Stimulated activated CD8-positive, alpha-beta memory T cell treated with anti-CD3 and anti-CD28 coated beads, Interleukin-12 subunit alpha, Interleukin-12 subunit beta, amount 100 ng/mL, for 24 hours (primary cell): ENCODE measurements around the gene LRRC15.

ENCODE experiments used
- DNase-seq: peaks from one replicate; pipeline ENCODE4 v3.0.0-alpha.2; 2020; ENCODE audit errors: extremely low read depth

The LRRC15 gene

DNA sequence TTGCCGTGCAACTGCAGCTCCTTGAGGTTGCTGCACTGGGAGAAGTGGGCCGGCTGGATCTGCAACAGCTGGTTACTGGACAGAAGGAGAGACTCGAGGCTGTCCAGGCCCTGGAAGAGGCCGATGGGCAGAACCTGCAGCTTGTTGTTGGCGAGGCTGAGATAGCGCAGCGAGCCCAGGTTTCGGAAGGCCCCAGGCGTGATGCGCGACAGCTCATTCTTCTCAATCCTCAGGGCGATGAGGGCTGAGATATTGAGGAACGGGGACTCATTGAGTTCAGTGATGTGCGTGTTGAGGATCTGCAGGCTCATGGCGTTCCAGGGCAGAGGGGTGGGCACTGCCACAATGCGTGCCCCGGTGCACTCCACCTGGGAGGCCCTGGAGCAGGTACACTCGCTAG lies 9.0 kb downstream of the LRRC15 start:
- no peak for DNase-seq

DNA sequence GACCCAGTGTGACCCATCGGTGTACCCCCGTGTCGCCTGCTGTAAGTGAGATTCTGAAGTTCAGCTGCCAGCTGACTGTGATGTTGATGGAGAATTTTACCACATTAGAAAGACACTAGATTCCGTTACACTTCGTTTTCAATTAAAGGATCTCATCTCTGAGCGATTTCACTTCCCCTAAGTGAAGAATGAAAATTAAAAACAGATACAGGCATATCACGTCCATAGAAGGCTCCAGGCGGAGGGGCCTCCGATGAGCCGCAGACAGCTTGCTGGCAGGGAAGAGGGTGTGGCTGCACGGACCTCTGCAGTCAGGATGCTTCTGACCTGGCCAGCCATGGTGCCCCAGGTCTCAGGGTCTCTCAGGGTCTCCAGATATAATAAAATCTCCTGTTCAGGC lies 11.9 kb downstream of the LRRC15 start:
- no peak for DNase-seq

DNA sequence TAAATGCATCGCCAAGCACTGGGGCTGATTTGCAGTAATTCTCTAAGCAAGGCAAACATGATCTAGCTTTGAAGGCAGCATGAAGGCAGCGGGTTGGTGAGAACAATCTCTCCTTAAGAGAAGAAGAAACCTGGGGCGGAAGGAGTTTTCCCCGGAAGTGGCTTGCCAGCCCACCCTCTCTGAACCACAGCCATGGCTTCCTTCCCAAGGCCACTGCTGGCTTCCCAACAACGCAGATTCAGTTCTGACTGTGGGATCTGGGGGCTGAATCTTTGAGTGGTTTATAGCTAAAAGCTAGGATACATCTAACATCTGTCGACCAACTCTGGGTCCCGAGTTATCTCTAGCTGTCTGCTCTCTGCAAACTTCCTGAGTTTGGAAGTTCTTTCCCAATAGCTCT lies 14.2 kb downstream of the LRRC15 start:
- DNase-seq = no peak

DNA sequence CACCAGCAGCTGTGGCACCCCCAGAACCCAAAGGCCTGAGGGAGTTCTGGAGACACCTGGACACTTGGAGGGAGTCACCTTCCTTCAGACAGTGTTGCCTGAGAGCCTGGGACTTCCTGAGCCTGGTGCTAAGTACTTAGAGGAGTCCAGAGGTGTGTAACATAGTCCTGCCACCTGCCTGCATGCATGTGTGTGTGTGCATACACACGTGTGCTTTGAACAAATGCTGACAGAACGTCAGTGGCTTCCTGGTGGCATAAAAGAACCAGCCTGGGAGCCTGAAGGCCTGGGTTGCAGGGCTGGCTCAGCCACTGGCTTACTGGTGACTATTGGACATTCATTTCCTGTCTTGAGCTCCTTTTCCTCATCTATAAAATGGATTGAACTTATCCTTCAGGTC lies 15.2 kb downstream of the LRRC15 start:
- DNase-seq = no peak

DNA sequence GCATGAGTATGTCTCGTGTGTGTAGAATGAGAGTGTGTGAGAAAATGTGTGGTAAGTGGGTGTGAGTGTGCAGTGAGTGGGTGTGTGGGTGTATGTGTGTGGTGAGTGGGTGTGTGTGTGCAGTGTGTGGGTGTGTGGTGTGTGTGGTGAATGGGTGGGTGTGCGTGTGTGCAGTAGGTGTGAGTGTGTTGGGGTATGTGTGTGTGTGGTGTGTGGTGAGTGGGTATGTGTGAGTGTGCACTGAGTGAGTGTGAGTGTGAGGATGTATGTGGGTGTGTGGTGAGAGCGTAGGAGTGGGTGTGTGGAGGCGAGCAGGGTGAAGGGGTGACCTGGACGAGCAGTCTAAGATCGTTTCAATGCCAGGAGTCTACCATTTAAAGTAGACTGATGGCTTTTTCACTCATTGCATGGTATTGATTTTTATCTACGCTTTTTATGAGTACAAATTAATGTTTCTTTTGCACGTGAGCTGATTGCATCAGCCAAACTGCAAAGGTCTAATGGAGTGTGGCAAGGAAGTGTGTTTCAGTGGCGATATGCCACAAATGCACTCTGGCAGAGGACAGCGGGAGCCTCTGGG lies 16.8 kb downstream of the LRRC15 start:
- no peak for DNase-seq

DNA sequence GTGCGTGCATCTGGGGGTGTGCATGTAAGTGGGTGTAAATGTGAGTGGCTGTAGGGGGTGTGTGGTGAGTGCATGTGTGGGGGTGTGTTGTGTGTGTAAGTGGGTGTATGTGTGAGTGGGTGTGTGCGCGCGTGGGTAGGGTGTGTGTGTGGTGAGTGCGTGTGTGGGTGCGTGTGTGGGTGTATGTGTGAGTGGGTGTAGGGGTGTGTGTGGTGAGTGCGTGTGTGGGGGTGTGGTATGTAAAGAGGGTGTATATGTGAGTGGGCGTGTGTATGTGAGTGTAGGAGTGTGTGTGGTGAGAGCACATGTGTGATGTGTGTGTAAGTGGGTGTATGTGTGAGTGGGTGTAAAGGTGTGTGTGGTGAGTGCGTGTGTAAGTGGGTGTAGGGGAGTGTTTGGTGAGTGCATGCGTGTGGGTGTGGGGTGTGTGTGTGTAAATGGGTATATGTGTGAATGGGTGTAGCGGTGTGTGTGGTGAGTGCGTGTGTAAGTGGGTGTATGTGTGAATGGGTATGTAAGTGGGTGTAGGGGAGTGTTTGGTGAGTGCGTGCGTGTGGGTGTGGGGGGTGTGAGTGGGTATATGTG lies 17.5 kb downstream of the LRRC15 start:
- no peak for DNase-seq

DNA sequence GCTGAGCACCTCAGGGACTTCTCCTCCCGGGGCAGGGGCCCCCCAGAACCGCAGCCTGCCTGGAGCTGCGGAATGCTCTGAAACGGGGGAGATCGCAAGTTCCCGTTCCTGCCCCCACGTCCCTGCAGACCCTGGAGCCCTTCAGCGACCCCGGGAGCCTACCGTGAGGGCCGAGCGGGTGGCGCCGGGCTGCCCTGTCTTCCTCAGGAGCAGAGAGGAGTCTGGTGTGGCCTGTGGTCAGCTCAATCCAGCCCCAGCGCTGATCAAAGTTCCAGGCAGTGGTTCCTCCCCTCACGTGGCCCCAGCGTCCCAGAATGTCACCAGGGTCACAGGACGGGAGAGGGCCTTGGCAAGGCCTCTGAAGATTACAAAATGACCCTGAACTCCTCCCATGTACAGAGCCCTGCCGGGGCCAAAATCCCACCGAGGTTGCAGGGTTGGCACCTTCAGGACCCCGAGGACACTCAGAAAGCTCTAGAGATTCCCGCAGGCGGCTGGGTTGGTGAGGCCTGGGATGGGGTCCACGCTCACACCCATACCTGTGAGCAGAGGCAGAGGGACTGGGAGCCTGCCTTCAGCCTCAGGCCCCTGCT lies 18.4 kb downstream of the LRRC15 start, which contains the start of gene CPN2:
Gene CPN2, minus strand, starts transcription at position 249 of the 593 bp plus-strand sequence. CDS start 8,626 bp downstream, outside the sequence.
- DNase-seq = no peak

DNA sequence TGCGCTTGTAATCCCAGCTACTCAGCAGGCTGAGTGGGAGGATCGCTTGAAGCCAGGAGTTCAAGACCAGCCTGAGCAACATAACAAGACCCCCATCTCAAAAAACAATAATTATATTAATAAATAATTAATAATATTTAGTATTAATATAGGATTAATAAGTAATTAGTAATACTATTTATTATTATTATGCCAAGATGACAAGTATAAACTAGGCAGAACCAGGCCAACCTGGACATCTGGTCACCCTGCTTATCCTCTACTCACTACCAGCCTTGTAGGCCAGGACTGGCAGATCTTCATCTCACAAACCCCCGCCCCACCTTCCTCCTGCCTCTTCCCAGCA lies 18.8 kb downstream of the LRRC15 start:
- no peak for DNase-seq

DNA sequence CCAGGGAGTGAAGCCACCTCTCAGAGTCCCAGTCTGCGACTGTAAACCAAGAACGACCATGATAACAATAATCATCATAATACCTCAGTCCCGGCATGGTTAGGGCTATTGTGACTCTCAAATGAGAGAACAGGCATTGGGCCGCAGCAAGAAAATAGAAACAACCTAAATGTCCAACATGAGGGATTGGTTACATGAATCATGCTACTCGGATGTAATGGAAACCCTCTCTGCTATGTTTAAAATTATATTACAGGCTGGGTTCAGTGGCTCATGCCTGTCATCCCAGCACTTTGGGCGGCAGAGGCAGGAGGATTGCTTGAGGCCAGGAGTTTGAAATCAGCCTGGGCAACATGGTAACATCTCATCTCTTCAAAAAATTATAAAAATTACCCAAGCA lies 21.2 kb downstream of the LRRC15 start:
- DNase-seq = no peak

DNA sequence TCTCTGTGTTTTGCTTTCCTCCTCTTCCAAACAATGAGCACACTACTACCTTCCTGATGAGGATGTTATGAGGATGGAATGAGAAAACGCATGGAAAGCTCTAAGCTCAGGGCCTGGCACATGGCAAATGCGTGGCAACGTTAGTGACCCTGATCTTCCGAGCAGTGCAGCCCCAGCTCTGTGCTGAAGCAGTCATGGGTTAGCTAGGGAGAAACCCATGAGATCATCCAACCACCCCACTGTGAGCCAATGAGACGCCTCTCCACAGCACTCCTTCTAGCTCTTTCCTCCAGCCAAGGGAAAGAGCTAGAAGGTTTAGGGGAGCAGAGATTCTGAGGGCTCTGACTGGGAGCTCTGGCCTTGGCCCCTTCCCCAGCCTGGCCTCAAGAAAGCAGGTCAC lies 22.9 kb downstream of the LRRC15 start:
- no peak for DNase-seq

DNA sequence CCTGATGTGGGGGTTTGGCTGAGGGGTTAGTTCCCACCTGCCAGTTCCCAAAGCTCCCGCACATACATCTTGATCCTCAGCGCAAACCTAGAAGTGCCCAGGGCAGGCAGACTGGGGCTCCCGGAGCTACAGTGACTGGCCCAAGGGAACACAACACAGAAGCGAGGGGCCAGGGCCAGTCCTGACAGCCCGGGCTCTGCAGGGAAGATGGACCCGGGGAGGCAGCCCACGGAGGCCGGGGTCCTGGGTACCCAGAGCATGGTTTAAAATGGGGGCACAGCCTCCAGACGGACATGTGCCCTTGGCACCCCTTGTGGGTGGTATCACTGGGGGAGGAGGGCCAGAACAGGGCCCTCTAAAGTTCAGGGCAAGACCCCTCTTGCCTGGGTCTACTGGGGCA lies 23.5 kb downstream of the LRRC15 start:
- DNase-seq = no peak

DNA sequence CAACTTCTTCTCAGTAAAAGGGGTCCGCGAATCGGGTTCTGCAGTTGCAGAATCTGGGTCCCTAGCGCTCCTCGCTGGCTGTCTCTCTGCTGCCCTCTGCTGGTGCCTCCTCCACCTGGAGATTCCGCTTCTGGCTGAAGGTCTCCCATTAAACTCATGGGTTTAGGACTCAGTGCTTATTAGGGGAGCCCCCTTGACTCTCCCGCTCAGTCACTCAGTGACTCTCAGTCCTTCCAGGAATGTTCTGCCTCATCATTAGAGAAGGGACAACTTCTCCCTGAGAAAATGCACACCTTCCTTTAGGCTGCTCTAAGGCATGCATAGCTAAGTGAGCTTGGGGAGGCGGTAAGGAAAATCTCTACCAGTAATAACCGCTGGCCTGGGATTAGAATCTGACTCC lies 25.5 kb downstream of the LRRC15 start:
- no peak for DNase-seq

DNA sequence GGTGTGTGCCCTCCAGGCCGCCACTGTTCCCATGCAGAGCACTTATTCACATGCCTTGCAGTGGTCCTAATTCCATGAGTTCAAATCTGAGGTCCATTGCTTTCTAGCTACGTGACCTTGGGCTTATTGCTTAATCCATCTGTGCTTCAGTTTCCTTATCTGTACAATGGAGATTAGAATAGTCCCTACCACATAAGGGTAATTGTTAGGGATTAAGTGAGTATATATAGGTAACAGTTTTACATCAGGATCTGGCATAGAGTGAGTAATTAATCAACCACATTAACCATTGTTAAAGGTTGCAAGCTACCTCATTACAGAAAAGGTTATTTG lies 26.0 kb downstream of the LRRC15 start:
- no peak for DNase-seq

DNA sequence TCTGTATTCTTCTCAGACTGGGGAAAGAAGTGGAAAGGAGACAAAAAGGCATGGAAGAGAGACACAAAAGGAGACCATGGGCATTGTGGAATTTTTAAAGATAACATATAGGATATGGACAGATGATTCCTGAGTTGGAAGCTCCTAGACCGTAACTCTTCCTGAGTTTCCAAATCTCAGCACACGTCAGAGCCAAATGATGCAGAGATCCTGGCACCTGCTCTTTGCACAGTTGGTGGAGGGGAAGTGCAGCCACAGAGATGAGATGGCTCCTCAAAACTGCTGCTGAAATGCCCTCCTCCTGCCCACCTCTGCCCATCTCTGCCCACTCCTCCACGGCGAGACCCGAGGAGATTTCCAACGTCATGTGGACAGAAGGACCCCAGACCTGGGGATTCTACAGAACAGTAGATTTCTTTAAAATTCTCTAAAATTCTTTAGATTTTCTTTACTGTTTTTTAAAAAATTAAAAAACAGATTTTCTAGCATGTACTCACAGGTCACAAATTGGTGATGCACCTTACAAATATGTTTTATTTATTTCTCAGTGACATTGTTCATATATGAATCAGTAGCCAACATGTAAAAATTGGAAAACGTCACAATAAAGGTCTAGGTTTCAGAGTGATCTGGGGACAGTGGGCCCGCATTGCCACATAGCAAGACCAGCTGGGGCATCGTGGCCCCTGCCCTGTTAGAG lies 26.5 kb downstream of the LRRC15 start:
- no peak for DNase-seq

DNA sequence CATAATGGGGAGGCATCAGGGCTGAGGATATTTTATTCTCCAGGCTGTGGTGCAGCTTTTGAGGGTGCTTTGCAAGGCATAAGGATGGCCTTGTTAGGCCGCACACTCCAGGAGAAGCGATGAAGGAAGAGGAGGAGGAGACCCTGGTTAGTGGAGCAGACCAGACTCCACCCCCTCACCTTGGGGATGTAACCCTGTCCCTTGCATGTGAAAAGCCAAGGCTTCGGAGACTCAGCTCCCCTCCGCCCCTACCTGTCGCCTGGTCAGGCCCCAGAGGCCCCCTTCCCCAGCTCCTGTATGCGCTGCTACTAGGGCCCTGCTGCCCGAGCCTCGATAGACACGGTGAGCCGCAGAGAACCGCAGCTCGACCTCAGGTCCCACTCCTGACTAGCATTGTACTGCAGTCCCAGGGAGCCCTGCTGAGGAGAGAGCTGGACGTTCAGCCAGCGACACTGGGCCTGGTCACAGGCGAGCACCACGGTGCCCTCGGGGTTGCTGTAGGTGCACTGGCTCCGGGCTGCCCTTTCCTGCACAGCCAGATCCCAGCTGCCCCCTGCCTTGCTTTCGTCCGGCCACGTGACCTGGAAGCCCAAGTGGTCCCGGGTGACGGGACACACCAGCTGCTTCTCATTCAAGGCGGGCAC lies 28.7 kb downstream of the LRRC15 start:
- no peak for DNase-seq

DNA sequence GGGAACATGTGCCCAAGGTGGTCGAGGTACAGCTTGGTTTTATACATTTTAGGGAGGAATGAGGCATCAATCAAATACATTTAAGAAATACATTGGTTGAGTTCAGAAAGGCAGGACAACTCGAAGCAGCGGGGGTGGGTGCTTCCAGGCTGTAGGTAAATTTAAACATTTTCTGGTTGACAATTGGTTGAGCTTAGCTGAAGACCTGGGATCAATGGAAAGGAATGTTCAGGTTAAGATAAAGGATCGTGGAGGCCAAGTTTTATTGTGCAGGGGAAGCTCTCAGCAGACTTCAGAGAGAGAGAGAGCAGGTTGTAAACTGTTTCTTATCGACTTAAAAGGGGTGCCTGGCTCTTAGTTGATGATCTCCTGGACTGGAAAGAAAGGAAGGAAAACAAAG lies 29.7 kb downstream of the LRRC15 start:
- no peak for DNase-seq

DNA sequence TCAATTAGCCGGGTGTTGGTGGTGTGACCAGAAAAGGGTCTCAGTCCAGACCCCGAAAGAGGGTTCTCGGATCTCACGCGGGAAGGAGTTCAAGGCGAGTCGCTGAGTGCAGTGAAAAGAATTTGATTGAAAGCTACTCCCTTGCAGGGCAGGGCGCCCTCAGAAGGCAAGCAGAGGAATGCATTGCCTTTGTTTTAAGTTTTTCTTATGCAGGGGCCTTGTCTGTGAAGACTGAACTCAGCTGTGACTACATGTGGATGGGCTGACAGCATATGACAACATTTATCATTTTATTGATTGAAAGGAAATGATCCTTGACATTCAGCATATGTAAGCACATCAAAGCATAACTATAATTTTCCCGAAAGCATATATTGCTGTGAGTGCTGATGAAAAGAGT lies 30.2 kb downstream of the LRRC15 start:
- no peak for DNase-seq

DNA sequence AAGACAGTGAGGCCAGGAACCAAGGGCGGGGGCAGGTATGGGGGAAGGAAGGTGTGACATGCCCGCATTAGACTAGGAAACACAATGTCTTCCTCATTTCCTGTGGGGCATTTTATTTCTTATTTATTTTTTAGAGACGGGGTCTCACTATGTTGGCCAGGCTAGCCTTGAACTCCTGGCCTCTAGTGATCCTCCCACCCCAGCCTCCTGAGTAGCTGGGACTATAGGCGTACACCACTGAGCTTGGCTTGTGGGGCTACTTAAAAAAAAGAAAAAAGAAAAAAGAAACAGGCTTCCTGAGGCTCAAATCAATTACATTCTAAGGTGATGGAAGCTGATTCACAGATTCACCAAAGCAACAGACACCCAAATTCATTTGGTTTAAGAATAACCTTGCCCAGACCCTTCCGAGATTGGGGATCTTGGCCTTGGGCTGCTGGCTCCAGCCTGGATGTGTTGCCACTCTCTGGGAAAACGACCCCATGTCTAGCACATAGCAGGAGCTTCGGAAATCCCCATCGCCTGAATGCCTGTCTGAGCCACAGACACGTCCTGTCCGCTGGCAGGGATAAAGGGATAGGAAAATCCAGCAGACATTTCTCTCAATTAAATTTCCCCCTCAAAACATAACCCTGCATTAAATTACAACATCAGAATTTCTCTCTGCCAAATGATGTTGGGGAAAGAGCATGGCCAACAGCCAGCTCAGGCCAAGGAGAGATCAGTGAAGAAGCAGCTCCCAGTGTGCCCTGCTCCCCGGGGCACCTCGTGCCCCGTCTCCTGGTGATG lies 31.4 kb downstream of the LRRC15 start:
- DNase-seq = no peak

DNA sequence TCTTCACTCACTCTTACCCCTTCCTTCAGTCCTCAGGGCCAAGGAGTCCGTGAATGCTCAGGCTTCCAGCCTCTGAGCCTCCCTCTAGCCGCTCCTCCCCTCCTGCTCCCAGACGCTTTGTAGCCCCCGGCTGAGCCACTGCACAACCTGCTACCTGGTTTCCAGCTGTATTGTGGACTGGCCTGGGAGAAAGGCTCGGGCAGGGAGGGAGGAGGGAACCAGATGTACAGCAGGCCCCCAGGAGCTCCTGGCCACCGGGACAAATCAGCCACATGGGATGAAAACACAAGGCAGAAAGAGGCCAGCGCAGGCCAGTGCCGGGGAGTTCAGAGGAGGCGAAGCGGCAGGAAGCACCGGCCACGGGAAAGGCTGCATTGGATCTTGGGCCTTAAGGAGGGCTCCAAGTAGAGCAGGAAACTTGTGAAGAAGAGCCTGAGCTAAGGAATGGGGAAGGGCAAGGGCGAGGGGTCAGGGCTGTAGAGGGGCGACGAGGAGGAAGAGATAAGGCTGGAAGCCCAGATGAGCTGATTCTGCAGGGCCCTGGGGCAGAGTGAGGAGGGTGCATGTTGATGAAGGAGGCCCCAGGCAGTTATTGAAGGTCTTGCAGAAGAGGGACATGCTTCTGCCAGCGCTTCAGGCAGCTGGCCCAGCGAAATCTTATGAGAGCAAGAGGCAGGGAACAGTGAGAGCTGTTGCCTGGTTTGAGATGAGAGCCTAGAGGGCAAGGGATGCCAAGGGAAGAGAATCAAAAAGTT lies 32.8 kb downstream of the LRRC15 start:
- no peak for DNase-seq

DNA sequence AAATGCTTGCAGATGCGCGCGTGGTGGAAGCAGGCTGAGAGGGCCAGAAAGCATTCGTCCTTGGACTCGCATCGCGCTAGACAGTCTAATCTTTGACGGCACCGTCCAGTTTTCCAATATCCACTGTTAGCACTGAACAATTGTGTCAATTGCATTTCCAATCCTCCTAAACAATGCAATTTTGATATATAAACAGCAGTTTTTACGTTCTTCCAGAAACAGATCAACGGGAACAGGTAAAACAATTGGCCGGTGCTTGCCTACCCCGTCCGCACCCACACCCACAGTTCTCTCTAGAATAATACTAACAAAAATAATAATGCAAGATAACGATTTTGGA lies 35.6 kb downstream of the LRRC15 start:
- no peak for DNase-seq

DNA sequence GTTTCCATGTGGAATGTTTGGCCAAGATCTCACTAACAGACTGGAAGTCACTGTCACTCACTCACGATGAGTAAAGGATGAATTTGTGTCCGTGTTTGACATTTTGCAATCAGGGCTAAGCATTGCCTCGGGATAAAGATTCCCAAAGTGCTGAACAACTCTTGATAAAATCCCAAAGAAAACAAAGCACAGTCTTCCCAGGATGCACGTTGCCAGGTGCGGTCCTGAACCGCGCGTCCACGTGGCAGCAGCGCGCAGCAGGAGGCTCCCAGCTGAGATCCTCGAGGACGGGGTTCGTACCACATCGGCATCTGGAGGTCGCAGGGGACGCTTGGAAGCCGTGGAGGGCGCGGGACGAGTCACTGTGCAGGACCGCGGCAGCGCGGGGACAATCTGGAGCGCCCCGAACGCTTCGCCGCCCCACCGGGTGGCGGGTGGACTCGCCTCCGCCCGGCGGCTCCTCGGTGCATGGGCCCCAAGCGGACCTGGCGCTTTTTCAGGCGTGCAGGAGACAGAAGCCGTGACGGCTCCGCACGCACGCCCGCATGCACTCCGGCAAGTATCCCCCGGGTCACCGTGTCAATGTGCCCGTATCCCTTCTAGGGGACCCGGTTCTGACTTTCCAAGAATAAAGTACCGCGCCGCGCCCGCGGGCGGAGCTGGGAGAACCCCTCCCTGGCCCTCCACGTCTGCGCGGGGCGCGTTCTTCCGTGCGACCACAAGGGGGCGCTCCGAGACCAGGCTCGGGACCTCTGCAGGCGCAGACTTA lies 36.1 kb downstream of the LRRC15 start:
- DNase-seq = peak; percentile 68
